Uterus (tissue), 4 donors: ENCODE measurements around the gene C1QTNF4. TPM values are rescaled to one million over a fixed set of nuclear protein-coding genes. Genes with fewer than 3 reads are reported as not detected.
"Not testable (repeated sequence)": the region's sequence is repeated elsewhere in the genome, so short reads cannot be mapped to it uniquely, and the experiment has no call there.

Source experiments
- DNase-seq, 2 donors: peaks; one replicate each; pipeline ENCODE4 v3.0.0-alpha.2; 2019 to 2020
- H3K27ac ChIP-seq, 2 donors: fragments of 200-600 bp; sonication (generic); 1 replicate in 1 of 2; 2 replicates in 1 of 2; pipeline ENCODE4 v1.5.1; 2016 to 2018
- H3K27me3 ChIP-seq, 2 donors: fragments of 200-600 bp; sonication (generic); one replicate each; pipeline ENCODE4 v1.5.1; 2018 to 2019; ENCODE audit warnings: control low read depth in 1 of 2
- H3K36me3 ChIP-seq, 2 donors: fragments of 200-600 bp; sonication (generic); one replicate each; pipeline ENCODE4 v1.5.1; 2019; ENCODE audit warnings: control low read depth in 1 of 2
- H3K4me1 ChIP-seq, 2 donors: fragments of 200-600 bp; sonication (generic); one replicate each; pipeline ENCODE4 v1.5.1; 2018 to 2019; ENCODE audit warnings: control low read depth in 1 of 2
- H3K4me3 ChIP-seq, 2 donors: fragments of 200-600 bp; sonication (generic); 1 replicate in 1 of 2; 2 replicates in 1 of 2; pipeline ENCODE4 v1.5.1; 2018 to 2019; ENCODE audit warnings: mild to moderate bottlenecking in 1 of 2
- H3K9me3 ChIP-seq, 2 donors: fragments of 200-600 bp; sonication (generic); one replicate each; pipeline ENCODE4 v1.5.1; 2019; ENCODE audit warnings: control low read depth in 1 of 2
- POLR2A ChIP-seq, 2 donors: fragments of 450-650 bp; IDR thresholded peaks; one replicate each; pipeline ENCODE4 v1.6.1; 2016; ENCODE audit warnings: antibody characterized with exemption in 2 of 2, mild to moderate bottlenecking in 1 of 2, moderate library complexity in 1 of 2
- intact Hi-C: fragments of 100-400 bp; cut with DNase I; formaldehyde crosslinking; loops from one replicate; pipeline ENCODE4 v1.15.1; 2023; ENCODE audit warnings: low total_unique reads
- total RNA-seq, 4 donors: library from RNA; depleted of rRNA in 3 of 4; stranded (reverse); fragments of >200 nt in 3 of 4; gene quantifications; one replicate each; pipeline versions ENCODE4 v1.1.0 to v1.2.4, GENCODE V29; 2014 to 2023
- TF ChIP-seq, protein P1 (sequence below), 4 experiments: fragments of 200-600 bp in 2 of 4; fragments of 450-650 bp in 2 of 4; sonication (generic) in 2 of 4; IDR thresholded peaks; one replicate each; pipeline ENCODE4 v1.5.1; 2016 to 2019; ENCODE audit warnings: antibody characterized with exemption in 4 of 4, mild to moderate bottlenecking in 2 of 4, moderate library complexity in 1 of 4
- donor health status: DM: yes; HTN: yes; CAD: no.

Gene C1QTNF4
- total RNA-seq, 4 donors from 2014 or later = 5.0 to 15.4 (median 14.8) TPM

GRCh38 chr11:47566149-47566698 lies 28.0 kb downstream of the C1QTNF4 start:
- DNase-seq = no peak
- intact Hi-C loops = no loop called here
- H3K9me3 ChIP-seq = no peaks in the 10 kb centered on the region
- H3K27me3 ChIP-seq = no peaks in the 10 kb centered on the region
- peaks cover 5% of the 10 kb centered on the region in 2 donors for H3K4me1 ChIP-seq
- no peak for TF ChIP-seq POLR2A (IDR thresholded peaks at IDR 0.05)
- TF ChIP-seq, protein P1, sequence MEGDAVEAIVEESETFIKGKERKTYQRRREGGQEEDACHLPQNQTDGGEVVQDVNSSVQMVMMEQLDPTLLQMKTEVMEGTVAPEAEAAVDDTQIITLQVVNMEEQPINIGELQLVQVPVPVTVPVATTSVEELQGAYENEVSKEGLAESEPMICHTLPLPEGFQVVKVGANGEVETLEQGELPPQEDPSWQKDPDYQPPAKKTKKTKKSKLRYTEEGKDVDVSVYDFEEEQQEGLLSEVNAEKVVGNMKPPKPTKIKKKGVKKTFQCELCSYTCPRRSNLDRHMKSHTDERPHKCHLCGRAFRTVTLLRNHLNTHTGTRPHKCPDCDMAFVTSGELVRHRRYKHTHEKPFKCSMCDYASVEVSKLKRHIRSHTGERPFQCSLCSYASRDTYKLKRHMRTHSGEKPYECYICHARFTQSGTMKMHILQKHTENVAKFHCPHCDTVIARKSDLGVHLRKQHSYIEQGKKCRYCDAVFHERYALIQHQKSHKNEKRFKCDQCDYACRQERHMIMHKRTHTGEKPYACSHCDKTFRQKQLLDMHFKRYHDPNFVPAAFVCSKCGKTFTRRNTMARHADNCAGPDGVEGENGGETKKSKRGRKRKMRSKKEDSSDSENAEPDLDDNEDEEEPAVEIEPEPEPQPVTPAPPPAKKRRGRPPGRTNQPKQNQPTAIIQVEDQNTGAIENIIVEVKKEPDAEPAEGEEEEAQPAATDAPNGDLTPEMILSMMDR (IDR thresholded peaks at IDR 0.05) = no peak
- no peaks in the 10 kb centered on the region for H3K36me3 ChIP-seq
- peak overlapping the region; percentile 70 to 93 for H3K4me3 ChIP-seq
- peak overlapping the region; percentile 84 to 88 for H3K27ac ChIP-seq

DNA sequence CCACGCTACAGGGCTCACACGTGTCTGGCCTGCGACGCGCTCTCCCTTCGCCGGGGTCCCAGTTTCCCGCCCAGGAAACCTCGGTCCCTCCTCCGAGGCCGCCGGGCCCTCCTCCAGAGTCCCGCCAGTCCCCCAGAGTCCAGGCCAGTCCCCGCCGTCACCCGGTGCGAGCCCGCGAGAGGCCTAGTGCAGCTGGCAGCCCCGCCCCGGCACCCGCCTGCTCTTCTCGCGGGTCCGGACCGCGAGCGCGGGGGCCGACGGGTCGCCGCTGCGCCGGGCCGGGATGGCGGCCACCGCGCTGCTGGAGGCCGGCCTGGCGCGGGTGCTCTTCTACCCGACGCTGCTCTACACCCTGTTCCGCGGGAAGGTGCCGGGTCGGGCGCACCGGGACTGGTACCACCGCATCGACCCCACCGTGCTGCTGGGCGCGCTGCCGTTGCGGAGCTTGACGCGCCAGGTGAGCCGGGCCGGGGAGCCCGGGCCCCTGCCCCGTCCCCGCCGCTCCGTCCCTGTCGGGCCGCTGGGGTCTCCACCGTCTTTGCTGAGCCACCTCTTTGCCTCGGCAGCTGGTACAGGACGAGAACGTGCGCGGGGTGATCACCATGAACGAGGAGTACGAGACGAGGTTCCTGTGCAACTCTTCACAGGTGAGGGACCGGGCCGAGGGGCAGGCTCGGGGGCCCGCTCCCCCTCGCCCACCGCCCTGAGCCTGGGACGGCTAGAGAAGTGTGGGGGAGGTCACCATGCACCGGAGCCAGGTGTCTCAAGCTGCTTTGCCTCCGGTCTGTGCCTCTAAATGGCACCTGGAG lies 28.7 kb downstream of the C1QTNF4 start, which contains the start of gene PTPMT1:
PTPMT1 (plus strand) TSS at position 260 of the 809 bp plus-strand sequence; CDS start at position 284, 24 bp downstream.
- intact Hi-C loops = no loop called here
- peak within 1 kb of the TSS; percentile 84 to 88 for H3K27ac ChIP-seq
- H3K4me3 ChIP-seq = peak within 1 kb of the TSS; percentile 70 to 93
- DNase-seq = peak; percentile 59 to 68
- H3K9me3 ChIP-seq = no peaks in the 10 kb centered on the region
- peak in 1 of 2 donors; percentile 27 for TF ChIP-seq POLR2A (IDR thresholded peaks at IDR 0.05)
- TF ChIP-seq, protein P1 (IDR thresholded peaks at IDR 0.05) = no peak
- H3K27me3 ChIP-seq = no peaks in the 10 kb centered on the region
- no peaks in the 10 kb centered on the region for H3K36me3 ChIP-seq
- peaks cover 5% of the 10 kb centered on the region in 2 donors for H3K4me1 ChIP-seq

- Histone ChIP-seq H3K36me3 (no peaks in the 10 kb centered on the region), H3K9me3 (no peaks in the 10 kb centered on the region), H3K4me1 (peaks cover 5% of the 10 kb centered on the region in 2 donors), H3K27me3 (no peaks in the 10 kb centered on the region), H3K4me3 (peak overlapping the region; percentile 70 to 93), H3K27ac (peak overlapping the region; percentile 84 to 88)
- intact Hi-C loops = no loop called here
- no peak for DNase-seq
- TF ChIP-seq POLR2A (IDR thresholded peaks at IDR 0.05) = no peak
- TF ChIP-seq, protein P1 (IDR thresholded peaks at IDR 0.05) = no peak
These were observed 29.3 kb downstream of the C1QTNF4 start for GRCh38 chr11:47564933-47565339.

DNA sequence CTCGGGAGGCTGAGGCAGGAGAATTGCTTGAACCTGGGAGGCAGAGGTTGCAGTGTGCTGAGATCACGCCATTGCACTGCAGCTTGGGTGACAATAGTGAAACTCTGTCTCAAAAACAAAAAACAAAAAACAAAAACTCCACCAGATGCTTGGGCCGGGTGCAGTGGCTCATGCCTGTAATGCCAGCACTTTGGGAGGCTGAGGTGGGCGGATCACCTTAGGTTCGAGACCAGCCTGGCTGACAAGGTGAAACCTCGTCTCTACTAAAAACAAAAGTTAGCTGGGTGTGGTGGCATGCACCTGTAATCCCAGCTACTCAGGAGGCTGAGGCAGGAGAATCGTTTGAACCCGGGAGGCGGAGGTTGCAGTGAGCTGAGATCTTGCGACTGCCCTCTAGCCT lies 29.8 kb downstream of the C1QTNF4 start:
- H3K27ac ChIP-seq, H3K36me3 ChIP-seq, H3K9me3 ChIP-seq, H3K27me3 ChIP-seq, H3K4me1 ChIP-seq, DNase-seq, intact Hi-C loops, H3K4me3 ChIP-seq: not testable (repeated sequence)

DNA sequence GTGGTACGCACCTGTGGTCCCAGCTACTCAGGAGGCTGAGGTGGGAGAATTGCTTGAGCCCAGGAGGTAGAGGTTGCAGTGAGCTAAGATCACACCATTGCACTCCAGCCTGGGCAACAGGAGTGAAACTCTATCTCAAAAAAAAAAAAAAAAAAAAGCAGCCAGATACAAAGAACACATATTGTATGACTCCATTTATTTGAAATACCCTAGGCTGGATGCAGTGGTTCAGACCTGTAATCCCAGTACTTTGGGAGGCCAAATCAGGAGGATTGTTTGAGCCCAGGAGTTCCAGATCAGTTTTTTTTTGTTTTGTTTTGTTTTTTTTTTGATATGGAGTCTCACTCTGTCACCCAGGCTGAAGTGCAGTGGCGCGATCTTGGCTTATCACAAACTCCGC lies 31.8 kb downstream of the C1QTNF4 start:
- H3K27me3 ChIP-seq, intact Hi-C loops, H3K36me3 ChIP-seq, H3K4me3 ChIP-seq, H3K9me3 ChIP-seq, H3K4me1 ChIP-seq, DNase-seq, H3K27ac ChIP-seq: not testable (repeated sequence)

GRCh38 chr11:47560426-47560825 lies 33.8 kb downstream of the C1QTNF4 start:
- intact Hi-C loops = no loop called here
- TF ChIP-seq, protein P1 (IDR thresholded peaks at IDR 0.05) = no peak
- TF ChIP-seq POLR2A (IDR thresholded peaks at IDR 0.05) = no peak
- no peak overlapping the region for H3K27ac ChIP-seq
- no peak for DNase-seq
- no peaks in the 10 kb centered on the region for H3K27me3 ChIP-seq
- H3K4me1 ChIP-seq = peaks cover 5% of the 10 kb centered on the region in 2 donors
- H3K36me3 ChIP-seq = no peaks in the 10 kb centered on the region
- H3K9me3 ChIP-seq = no peaks in the 10 kb centered on the region
- H3K4me3 ChIP-seq = no peak overlapping the region
